GM19468 (cell line): ENCODE measurements around the gene MX1.

ENCODE experiments used
- ATAC-seq: cut with Tn5 transposase; IDR thresholded peaks from one replicate; pipeline ENCODE4 v1.9.1; 2021; ENCODE audit warnings: mild to moderate bottlenecking, moderate library complexity, moderate number of reproducible peaks; ENCODE audit not compliant: unreplicated experiment; ENCODE audit errors: extremely low read depth

Gene MX1

GRCh38 chr21:41425954-41426675 is at the start of gene MX1:
Gene MX1, plus strand, starts transcription at chr21:41426239. Its CDS starts 5,832 bp downstream, at chr21:41432071.
- ATAC-seq: peak; percentile 83

- no peak for ATAC-seq
These were observed 48.3 kb upstream of the MX1 start for GRCh38 chr21:41377715-41378114.

GRCh38 chr21:41378849-41379248 is 47.2 kb upstream of the MX1 start:
- no peak for ATAC-seq

- no peak for ATAC-seq
These were observed 46.1 kb upstream of the MX1 start for GRCh38 chr21:41379901-41380300.

GRCh38 chr21:41381731-41382130 is 44.3 kb upstream of the MX1 start:
- ATAC-seq: no peak

GRCh38 chr21:41387042-41387819 is 38.8 kb upstream of the MX1 start:
- ATAC-seq: no peak

- ATAC-seq: no peak
These were observed 38.2 kb upstream of the MX1 start for GRCh38 chr21:41387824-41388223.

GRCh38 chr21:41388259-41388658 is 37.8 kb upstream of the MX1 start:
- no peak for ATAC-seq

GRCh38 chr21:41390043-41390639 is 35.9 kb upstream of the MX1 start:
- no peak for ATAC-seq

- no peak for ATAC-seq
These were observed 32.1 kb upstream of the MX1 start for GRCh38 chr21:41393876-41394465.

GRCh38 chr21:41396558-41397075 is 29.4 kb upstream of the MX1 start:
- no peak for ATAC-seq

GRCh38 chr21:41397471-41397891 is 28.6 kb upstream of the MX1 start:
- ATAC-seq: no peak

GRCh38 chr21:41398251-41398650 is 27.8 kb upstream of the MX1 start:
- no peak for ATAC-seq

- no peak for ATAC-seq
These were observed 27.2 kb upstream of the MX1 start for GRCh38 chr21:41398831-41399230.

- no peak for ATAC-seq
These were observed 26.7 kb upstream of the MX1 start for GRCh38 chr21:41399246-41399800.

- no peak for ATAC-seq
These were observed 23.8 kb upstream of the MX1 start for GRCh38 chr21:41402231-41402630.

GRCh38 chr21:41402796-41403195 is 23.2 kb upstream of the MX1 start:
- no peak for ATAC-seq

- no peak for ATAC-seq
These were observed 22.7 kb upstream of the MX1 start for GRCh38 chr21:41403331-41403730.

- ATAC-seq: no peak
These were observed 22.1 kb upstream of the MX1 start for GRCh38 chr21:41403966-41404365.

GRCh38 chr21:41405321-41405720 is 20.7 kb upstream of the MX1 start:
- no peak for ATAC-seq
